GM18499 (cell line): ENCODE measurements around the gene MSL1.

Experiments
- ATAC-seq: cut with Tn5 transposase; IDR thresholded peaks from one replicate; pipeline ENCODE4 v1.9.1; 2021; ENCODE audit warnings: moderate number of reproducible peaks; ENCODE audit not compliant: insufficient read depth, unreplicated experiment

The MSL1 gene

GRCh38 chr17:40103071-40103661, 18.6 kb upstream of the MSL1 start:
- ATAC-seq = no peak

GRCh38 chr17:40103688-40104087, 18.1 kb upstream of the MSL1 start:
- ATAC-seq = no peak

- ATAC-seq = no peak
Measured at GRCh38 chr17:40104594-40105486, 16.9 kb upstream of the MSL1 start.

- no peak for ATAC-seq
Measured at GRCh38 chr17:40105861-40106759, 15.7 kb upstream of the MSL1 start.

- no peak for ATAC-seq
Measured at GRCh38 chr17:40106760-40107521, 14.8 kb upstream of the MSL1 start.

GRCh38 chr17:40107522-40108174, 14.1 kb upstream of the MSL1 start:
- ATAC-seq = no peak

- no peak for ATAC-seq
Measured at GRCh38 chr17:40108970-40109824, 12.6 kb upstream of the MSL1 start.

- ATAC-seq = no peak
Measured at GRCh38 chr17:40110026-40110845, 11.5 kb upstream of the MSL1 start.

GRCh38 chr17:40111221-40112128, 10.3 kb upstream of the MSL1 start:
- no peak for ATAC-seq

GRCh38 chr17:40112191-40112711, 9.5 kb upstream of the MSL1 start:
- no peak for ATAC-seq

- peak; percentile 11 for ATAC-seq
Measured at GRCh38 chr17:40112718-40113109, 9.1 kb upstream of the MSL1 start.

- ATAC-seq = peak; percentile 57
Measured at GRCh38 chr17:40113110-40113906, 8.5 kb upstream of the MSL1 start.

- ATAC-seq = no peak
Measured at GRCh38 chr17:40113907-40114245, 7.9 kb upstream of the MSL1 start.

GRCh38 chr17:40115101-40115436, 6.7 kb upstream of the MSL1 start:
- no peak for ATAC-seq

- ATAC-seq = no peak
Measured at GRCh38 chr17:40122136-40122998, 596 bp downstream of the MSL1 start.
